Measurements from ENCODE around the gene PSMA4.

DNA sequence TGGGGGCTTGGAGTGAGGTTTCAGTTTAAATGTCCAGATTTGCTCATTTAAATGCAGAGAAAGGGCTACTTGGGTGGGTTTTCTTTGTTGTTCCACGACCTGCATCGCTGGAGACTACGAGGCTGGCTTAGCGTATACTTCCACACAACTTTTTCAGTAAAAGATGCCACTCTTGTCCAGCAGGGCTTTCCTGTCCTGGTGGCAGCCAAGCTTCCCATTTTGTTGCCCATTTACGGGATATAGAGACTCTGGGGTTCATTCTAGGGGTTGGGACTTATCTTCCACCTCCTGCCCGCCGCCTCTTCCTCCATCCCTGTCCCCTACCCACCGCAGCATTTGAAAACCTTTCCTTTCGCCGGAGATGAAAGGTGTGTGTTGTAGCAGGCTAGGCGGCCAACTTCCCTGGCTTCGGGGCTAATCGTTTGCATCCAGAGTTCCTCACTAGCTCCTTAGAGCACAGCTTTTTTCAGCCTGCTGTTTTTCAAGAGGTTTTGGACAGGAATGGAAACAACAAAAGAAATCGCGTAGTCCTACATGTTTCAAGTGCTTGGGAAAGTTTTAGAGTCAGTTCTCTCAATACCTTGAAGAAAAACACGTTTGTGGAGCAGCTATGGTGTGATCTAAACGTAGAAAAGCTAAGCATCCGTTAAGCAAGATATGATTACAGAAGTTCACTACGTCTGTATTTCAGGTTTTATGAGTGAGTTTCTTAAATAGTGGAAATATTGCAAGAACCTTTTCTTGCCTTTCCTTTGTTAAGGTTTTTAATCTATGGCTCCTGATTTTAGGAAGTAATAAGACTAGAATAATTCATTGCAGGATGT is 25.9 kb downstream of the PSMA4 start:
- TF ChIP-seq EP300 (IDR thresholded peaks at IDR 0.05) = no peak
- TF ChIP-seq, protein P1, sequence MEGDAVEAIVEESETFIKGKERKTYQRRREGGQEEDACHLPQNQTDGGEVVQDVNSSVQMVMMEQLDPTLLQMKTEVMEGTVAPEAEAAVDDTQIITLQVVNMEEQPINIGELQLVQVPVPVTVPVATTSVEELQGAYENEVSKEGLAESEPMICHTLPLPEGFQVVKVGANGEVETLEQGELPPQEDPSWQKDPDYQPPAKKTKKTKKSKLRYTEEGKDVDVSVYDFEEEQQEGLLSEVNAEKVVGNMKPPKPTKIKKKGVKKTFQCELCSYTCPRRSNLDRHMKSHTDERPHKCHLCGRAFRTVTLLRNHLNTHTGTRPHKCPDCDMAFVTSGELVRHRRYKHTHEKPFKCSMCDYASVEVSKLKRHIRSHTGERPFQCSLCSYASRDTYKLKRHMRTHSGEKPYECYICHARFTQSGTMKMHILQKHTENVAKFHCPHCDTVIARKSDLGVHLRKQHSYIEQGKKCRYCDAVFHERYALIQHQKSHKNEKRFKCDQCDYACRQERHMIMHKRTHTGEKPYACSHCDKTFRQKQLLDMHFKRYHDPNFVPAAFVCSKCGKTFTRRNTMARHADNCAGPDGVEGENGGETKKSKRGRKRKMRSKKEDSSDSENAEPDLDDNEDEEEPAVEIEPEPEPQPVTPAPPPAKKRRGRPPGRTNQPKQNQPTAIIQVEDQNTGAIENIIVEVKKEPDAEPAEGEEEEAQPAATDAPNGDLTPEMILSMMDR (IDR thresholded peaks at IDR 0.05) = no peak
- no peak for TF ChIP-seq POLR2A (IDR thresholded peaks at IDR 0.05)

All from suprapubic skin (tissue), 3 donors.